ENCODE results near the gene TJAP1.

Gene TJAP1

GRCh38 chr6:43508481-43509141 lies 31.2 kb downstream of the TJAP1 start:
- TF ChIP-seq EZH2 (IDR thresholded peaks at IDR 0.05; ENCODE audit: borderline replicate concordance, low read depth, low read length, severe bottlenecking): no peak
- no peak for TF ChIP-seq CTCF (IDR thresholded peaks at IDR 0.05; ENCODE audit: borderline replicate concordance, extremely low read depth, low read length, poor library complexity, severe bottlenecking)
- ATAC-seq (ENCODE audit: insufficient read depth, low read depth) (no peak), DNase-seq (no peak)
- no peak overlapping the region for H3K4me3 ChIP-seq (ENCODE audit: low read depth in 1 of 2, low read length in 2 of 2)
- peaks cover 3% of the 10 kb centered on the region; the same call in 1 of the 2 replicates for H3K79me2 ChIP-seq (ENCODE audit: insufficient read depth, low read length)
- no peaks in the 10 kb centered on the region for H3K27me3 ChIP-seq (ENCODE audit: insufficient read depth, low read length, poor library complexity)
- H4K20me1 ChIP-seq (ENCODE audit: insufficient read depth, low read length): peaks cover 16% of the 10 kb centered on the region
- no peak overlapping the region for H3K9ac ChIP-seq (ENCODE audit: low read depth, low read length)
- no peak overlapping the region for H2AFZ ChIP-seq (ENCODE audit: low read depth, low read length)
- H3K4me1 ChIP-seq (ENCODE audit: insufficient read depth, low read length): no peaks in the 10 kb centered on the region
- no peak overlapping the region for H3K4me2 ChIP-seq (ENCODE audit: insufficient read depth, low read length)
- H3K36me3 ChIP-seq (ENCODE audit: insufficient read depth, low read length): peaks cover 55% of the 10 kb centered on the region
- no peaks in the 10 kb centered on the region for H3K9me3 ChIP-seq (ENCODE audit: insufficient read depth, low read length, severe bottlenecking)
- no peak overlapping the region for H3K27ac ChIP-seq (ENCODE audit: low read length)

DNA sequence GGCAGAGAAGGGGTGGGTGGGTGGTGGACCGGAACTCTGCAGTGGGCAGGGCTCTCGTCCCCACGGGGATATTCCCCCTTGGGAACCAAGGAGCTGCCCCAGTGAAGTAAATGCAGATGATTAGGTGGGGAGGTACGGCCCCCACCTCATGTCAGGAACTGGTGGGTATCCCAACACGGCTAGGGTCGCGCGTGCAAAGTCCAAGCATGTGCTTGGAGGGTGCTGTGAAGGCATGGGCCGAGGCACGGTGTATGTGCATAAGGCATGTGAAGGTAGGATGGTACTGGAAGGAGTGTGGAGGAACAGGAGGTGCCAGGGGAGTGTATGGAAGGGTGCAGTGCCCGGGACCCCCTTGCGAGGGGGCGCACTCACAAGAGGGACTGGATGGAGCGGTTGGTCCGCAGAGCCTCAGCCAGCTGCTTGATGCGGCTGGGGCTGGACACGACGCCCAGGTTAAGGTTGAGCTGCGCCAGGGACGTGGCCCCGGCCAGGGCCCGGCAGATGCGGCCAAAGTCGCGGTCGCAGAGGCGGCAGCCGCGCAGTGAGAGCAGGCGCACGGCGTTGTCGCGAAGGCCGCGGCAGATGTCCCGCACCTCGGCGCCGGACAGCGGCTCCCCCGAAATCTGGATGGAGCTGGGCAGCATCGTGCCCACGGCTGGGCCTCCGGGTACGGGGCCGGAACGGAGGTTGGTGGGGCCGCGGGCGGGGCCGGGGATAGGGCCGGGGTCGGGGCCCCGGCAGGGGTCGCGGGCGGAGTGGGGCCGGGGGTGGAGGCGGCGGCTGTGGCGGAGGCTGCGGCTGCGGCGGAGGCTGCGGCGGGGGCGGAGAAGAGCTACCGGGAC lies 32.0 kb downstream of the TJAP1 start:
- TF ChIP-seq CTCF (IDR thresholded peaks at IDR 0.05; ENCODE audit: borderline replicate concordance, extremely low read depth, low read length, poor library complexity, severe bottlenecking): no peak
- TF ChIP-seq EZH2 (IDR thresholded peaks at IDR 0.05; ENCODE audit: borderline replicate concordance, low read depth, low read length, severe bottlenecking): no peak
- peaks cover 3% of the 10 kb centered on the region; the same call in 1 of the 2 replicates for H3K4me1 ChIP-seq (ENCODE audit: insufficient read depth, low read length)
- no peak overlapping the region for H3K4me2 ChIP-seq (ENCODE audit: insufficient read depth, low read length)
- ATAC-seq (ENCODE audit: insufficient read depth, low read depth): no peak
- H2AFZ ChIP-seq (ENCODE audit: low read depth, low read length): no peak overlapping the region
- no peak overlapping the region for H3K27ac ChIP-seq (ENCODE audit: low read length)
- no peak for DNase-seq
- H3K36me3 ChIP-seq (ENCODE audit: insufficient read depth, low read length): peaks cover 57% of the 10 kb centered on the region
- H3K9ac ChIP-seq (ENCODE audit: low read depth, low read length): no peak overlapping the region
- H3K4me3 ChIP-seq (ENCODE audit: low read depth in 1 of 2, low read length in 2 of 2): no peak overlapping the region
- peaks cover 16% of the 10 kb centered on the region for H4K20me1 ChIP-seq (ENCODE audit: insufficient read depth, low read length)
- H3K79me2 ChIP-seq (ENCODE audit: insufficient read depth, low read length): peaks cover 7% of the 10 kb centered on the region
- no peaks in the 10 kb centered on the region for H3K9me3 ChIP-seq (ENCODE audit: insufficient read depth, low read length, severe bottlenecking)
- H3K27me3 ChIP-seq (ENCODE audit: insufficient read depth, low read length, poor library complexity): no peaks in the 10 kb centered on the region

DNA sequence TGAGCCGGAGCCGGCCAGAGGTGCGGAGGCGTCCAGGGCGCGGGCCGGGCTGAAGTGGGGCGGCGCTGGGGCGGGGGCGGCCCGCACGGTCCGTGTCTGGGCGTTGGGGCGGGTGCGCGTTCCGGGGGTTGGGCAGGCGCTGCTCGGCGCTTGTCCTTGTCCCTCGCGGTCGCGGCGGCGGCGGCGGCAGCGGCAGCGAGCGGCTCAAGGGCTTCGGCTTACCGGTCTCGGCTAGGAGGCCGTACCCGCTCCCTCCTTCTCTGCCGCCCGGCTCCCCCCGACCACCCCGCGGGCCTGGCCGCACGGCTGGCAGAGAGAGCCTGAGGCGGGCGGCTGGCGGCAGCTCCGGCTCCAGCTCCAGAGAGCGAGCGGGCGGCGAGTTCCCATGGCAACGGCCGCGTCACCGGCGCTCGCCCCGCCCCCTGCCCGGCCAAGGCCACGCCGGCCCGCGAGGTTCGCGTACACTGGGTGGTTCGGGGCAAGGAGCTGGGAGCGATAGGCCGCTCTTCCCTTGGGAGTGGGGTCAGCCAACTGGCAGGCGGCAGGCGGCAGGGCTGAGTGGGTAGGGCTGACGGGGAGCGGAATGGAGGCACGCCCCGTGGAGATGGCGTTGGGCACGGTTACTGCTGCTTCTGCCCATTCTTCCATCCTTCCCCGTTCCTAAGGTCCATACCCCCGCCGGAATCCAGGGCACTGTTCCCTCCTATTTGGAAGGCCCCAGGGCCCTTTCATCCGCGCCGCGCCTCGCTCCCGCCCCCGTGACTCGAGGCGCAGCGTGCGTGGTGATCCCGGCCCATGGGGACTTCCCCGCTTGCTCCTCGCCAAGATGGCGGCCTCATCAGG lies 32.8 kb downstream of the TJAP1 start, which contains the start of gene LRRC73:
Gene LRRC73 (minus strand): TSS at position 363 of the 843 bp plus-strand sequence. CDS start 561 bp downstream, outside the sequence.
- H3K9ac ChIP-seq (ENCODE audit: low read depth, low read length): no peak within 1 kb of the TSS
- DNase-seq: peak; percentile 32
- peaks cover 11% of the 10 kb centered on the region for H3K4me1 ChIP-seq (ENCODE audit: insufficient read depth, low read length)
- no peak within 1 kb of the TSS for H3K4me3 ChIP-seq (ENCODE audit: low read depth in 1 of 2, low read length in 2 of 2)
- no peaks in the 10 kb centered on the region for H3K9me3 ChIP-seq (ENCODE audit: insufficient read depth, low read length, severe bottlenecking)
- H3K27ac ChIP-seq (ENCODE audit: low read length): no peak within 1 kb of the TSS
- peak within 1 kb of the TSS; percentile 25; the same call in 1 of the 2 replicates for H3K4me2 ChIP-seq (ENCODE audit: insufficient read depth, low read length)
- H3K79me2 ChIP-seq (ENCODE audit: insufficient read depth, low read length): peaks cover 14% of the 10 kb centered on the region
- H3K27me3 ChIP-seq (ENCODE audit: insufficient read depth, low read length, poor library complexity): no peaks in the 10 kb centered on the region
- H4K20me1 ChIP-seq (ENCODE audit: insufficient read depth, low read length): peaks cover 16% of the 10 kb centered on the region
- H2AFZ ChIP-seq (ENCODE audit: low read depth, low read length): no peak within 1 kb of the TSS
- H3K36me3 ChIP-seq (ENCODE audit: insufficient read depth, low read length): peaks cover 56% of the 10 kb centered on the region
- peak; percentile 32; the same call in 2 of the 3 replicates for ATAC-seq (ENCODE audit: insufficient read depth, low read depth)
- no peak for TF ChIP-seq EZH2 (IDR thresholded peaks at IDR 0.05; ENCODE audit: borderline replicate concordance, low read depth, low read length, severe bottlenecking)
- TF ChIP-seq CTCF (IDR thresholded peaks at IDR 0.05; ENCODE audit: borderline replicate concordance, extremely low read depth, low read length, poor library complexity, severe bottlenecking): no peak

All from DND-41 (cell line).